Right atrium auricular region (tissue), 2 donors: ENCODE results near the gene PCNX1. TPM values are rescaled to one million over a fixed set of nuclear protein-coding genes. Genes with fewer than 3 reads are reported as not detected.

ENCODE experiments used
- DNase-seq: peaks from one replicate; pipeline ENCODE4 v3.0.0-alpha.2; 2019; ENCODE audit warnings: low spot score
- H3K27ac ChIP-seq, 2 donors: fragments of 200-600 bp; sonication (generic); 1 replicate in 1 of 2; 2 replicates in 1 of 2; pipeline ENCODE4 v1.5.1; 2016 to 2019
- H3K27me3 ChIP-seq, 2 donors: fragments of 200-600 bp; sonication (generic); one replicate each; pipeline versions ENCODE4 v1.5.1 to v1.6.0; 2017 to 2019
- H3K36me3 ChIP-seq: fragments of 200-600 bp; sonication (generic); one replicate; pipeline ENCODE4 v1.5.1; 2016
- H3K4me1 ChIP-seq, 2 donors: fragments of 200-600 bp; sonication (generic); one replicate each; pipeline versions ENCODE4 v1.5.1 to v1.6.0; 2017 to 2019
- H3K4me3 ChIP-seq, 2 donors: fragments of 200-600 bp; sonication (generic); 1 replicate in 1 of 2; 2 replicates in 1 of 2; pipeline ENCODE4 v1.5.1; 2017 to 2019; ENCODE audit warnings: mild to moderate bottlenecking in 1 of 2, moderate library complexity in 1 of 2
- H3K9me3 ChIP-seq, 2 donors: fragments of 200-600 bp; sonication (generic); one replicate each; pipeline ENCODE4 v1.5.1; 2019
- CTCF ChIP-seq, 2 donors: fragments of 200-600 bp; sonication (generic); IDR thresholded peaks; one replicate each; pipeline ENCODE4 v1.5.1; 2019; ENCODE audit warnings: antibody characterized with exemption in 2 of 2
- total RNA-seq, 2 donors: library from RNA; depleted of rRNA; stranded (reverse); fragments of >200 nt; gene quantifications; one replicate each; pipeline ENCODE4 v1.1.0, GENCODE V29; 2016

Gene PCNX1
- total RNA-seq, 2 donors from 2014 or later: 36.4 to 39.2 TPM

- Histone ChIP-seq H3K27me3 (no peaks in the 10 kb centered on the region), H3K4me1 (no peaks in the 10 kb centered on the region), H3K9me3 (no peaks in the 10 kb centered on the region), H3K27ac (no peak overlapping the region), H3K4me3 (no peak overlapping the region), H3K36me3 (peaks cover 38% of the 10 kb centered on the region)
- no peak for TF ChIP-seq CTCF (IDR thresholded peaks at IDR 0.05)
- DNase-seq: no peak
Measured at GRCh38 chr14:71049435-71050133, 142.3 kb downstream of the PCNX1 start.

- no peaks in the 10 kb centered on the region for H3K4me1 ChIP-seq
- no peak for DNase-seq
- TF ChIP-seq CTCF (IDR thresholded peaks at IDR 0.05): peak in 1 of 2 donors; percentile 39
- no peak overlapping the region for H3K4me3 ChIP-seq
- no peaks in the 10 kb centered on the region for H3K9me3 ChIP-seq
- H3K27me3 ChIP-seq: no peaks in the 10 kb centered on the region
- peaks cover 35% of the 10 kb centered on the region for H3K36me3 ChIP-seq
- H3K27ac ChIP-seq: no peak overlapping the region
Measured at GRCh38 chr14:71050227-71050823, 143.1 kb downstream of the PCNX1 start.

- H3K36me3 ChIP-seq: peaks cover 30% of the 10 kb centered on the region
- no peaks in the 10 kb centered on the region for H3K9me3 ChIP-seq
- TF ChIP-seq CTCF (IDR thresholded peaks at IDR 0.05): no peak
- H3K4me3 ChIP-seq: no peak overlapping the region
- H3K27me3 ChIP-seq: no peaks in the 10 kb centered on the region
- no peaks in the 10 kb centered on the region for H3K4me1 ChIP-seq
- no peak for DNase-seq
- H3K27ac ChIP-seq: no peak overlapping the region
Measured at GRCh38 chr14:71054706-71055105, 147.4 kb downstream of the PCNX1 start.

GRCh38 chr14:71056168-71056567 lies 148.9 kb downstream of the PCNX1 start:
- H3K27ac ChIP-seq: no peak overlapping the region
- no peaks in the 10 kb centered on the region for H3K4me1 ChIP-seq
- no peak for DNase-seq
- H3K9me3 ChIP-seq: no peaks in the 10 kb centered on the region
- H3K36me3 ChIP-seq: peaks cover 41% of the 10 kb centered on the region
- no peaks in the 10 kb centered on the region for H3K27me3 ChIP-seq
- no peak overlapping the region for H3K4me3 ChIP-seq
- no peak for TF ChIP-seq CTCF (IDR thresholded peaks at IDR 0.05)

GRCh38 chr14:71060274-71060673 lies 153.0 kb downstream of the PCNX1 start:
- no peaks in the 10 kb centered on the region for H3K9me3 ChIP-seq
- H3K27me3 ChIP-seq: no peaks in the 10 kb centered on the region
- no peak overlapping the region for H3K27ac ChIP-seq
- no peaks in the 10 kb centered on the region for H3K4me1 ChIP-seq
- H3K4me3 ChIP-seq: no peak overlapping the region
- TF ChIP-seq CTCF (IDR thresholded peaks at IDR 0.05): no peak
- no peak for DNase-seq
- peaks cover 52% of the 10 kb centered on the region for H3K36me3 ChIP-seq
